A673 (cell line): Measurements from ENCODE around the gene DCAKD. TPM values are rescaled to one million over a fixed set of nuclear protein-coding genes. Genes with fewer than 3 reads are reported as not detected.

Experiments
- BruUV-seq: library from RNA; stranded (reverse); fragments of 400-500 nt; replicated peaks from 2 replicates; lab custom pipeline; 2021; lab: Mats Ljungman, UMichigan
- CTCF ChIA-PET: fragments of 300-600 bp; sonication (Branson Sonifier 250); formaldehyde crosslinking; loops from one replicate; lab custom pipeline; 2022; ENCODE audit warnings: antibody characterized with exemption; lab: Charles Lee
- POLR2A ChIA-PET: fragments of 300-600 bp; sonication (Branson Sonifier 250); formaldehyde crosslinking; loops from one replicate; lab custom pipeline; 2022; ENCODE audit warnings: antibody characterized with exemption; ENCODE audit not compliant: low non-redundant PET; lab: Charles Lee
- DNase-seq: peaks from one replicate; pipeline ENCODE4 v3.0.0-alpha.2; 2015; ENCODE audit warnings: low spot score
- H3K27ac ChIP-seq: fragments of 200-600 bp; sonication (generic); 2 replicates; pipeline ENCODE4 v1.5.1; 2016; ENCODE audit warnings: mixed run types, low read depth, mild to moderate bottlenecking, mixed read lengths, antibody characterized with exemption, low read length; ENCODE audit not compliant: poor library complexity, severe bottlenecking
- H3K27me3 ChIP-seq: fragments of 200-600 bp; sonication (generic); replicated peaks from 2 replicates; pipeline ENCODE4 v1.6.1; 2017; ENCODE audit warnings: mixed run types, low read depth, mild to moderate bottlenecking, mixed read lengths, antibody characterized with exemption, low read length; ENCODE audit not compliant: insufficient read depth, poor library complexity
- H3K36me3 ChIP-seq: fragments of 200-600 bp; sonication (generic); 2 replicates; pipeline ENCODE4 v1.6.1; 2016; ENCODE audit warnings: mixed run types, mild to moderate bottlenecking, mixed read lengths, antibody characterized with exemption, low read length; ENCODE audit not compliant: insufficient read depth, poor library complexity, severe bottlenecking
- H3K4me1 ChIP-seq: fragments of 200-600 bp; sonication (generic); 2 replicates; pipeline ENCODE4 v1.6.1; 2017; ENCODE audit warnings: mixed run types, mild to moderate bottlenecking, mixed read lengths, antibody characterized with exemption, low read length; ENCODE audit not compliant: insufficient read depth, poor library complexity, severe bottlenecking
- H3K4me3 ChIP-seq: fragments of 200-600 bp; sonication (generic); 2 replicates; pipeline ENCODE4 v1.5.1; 2016; ENCODE audit warnings: low read depth, mixed run types, mild to moderate bottlenecking, mixed read lengths, low read length; ENCODE audit not compliant: poor library complexity, severe bottlenecking
- H3K9me3 ChIP-seq: fragments of 200-600 bp; sonication (generic); 2 replicates; pipeline ENCODE4 v1.6.1; 2016; ENCODE audit warnings: mixed run types, low read depth, mild to moderate bottlenecking, mixed read lengths, antibody characterized with exemption, low read length; ENCODE audit not compliant: poor library complexity, severe bottlenecking
- EZH2 ChIP-seq: fragments of 200-600 bp; sonication (generic); IDR thresholded peaks from 2 replicates; pipeline ENCODE4 v1.6.1; 2017; ENCODE audit warnings: borderline replicate concordance, low read depth, mild to moderate bottlenecking, mixed read lengths, antibody characterized with exemption, low read length; ENCODE audit not compliant: poor library complexity, severe bottlenecking
- intact Hi-C: fragments of 100-400 bp; cut with micrococcal nuclease; formaldehyde crosslinking; loops from one replicate; pipeline ENCODE4 v1.10.0; 2022; ENCODE audit not compliant: unreplicated experiment
- total RNA-seq: library from RNA; stranded (reverse); gene quantifications from 2 replicates; pipeline ENCODE4 v1.2.3, GENCODE V29; 2021
- TF ChIP-seq, protein P1 (sequence below): fragments of 300-800, 200-600 bp; sonication (generic); conservative IDR thresholded peaks from 2 replicates; pipeline ENCODE4 v1.5.1; 2017; ENCODE audit warnings: low read depth, mild to moderate bottlenecking, antibody characterized with exemption, low read length, moderate library complexity, mixed read lengths

DCAKD gene
- total RNA-seq, 1 experiment from 2014 or later = 19.1 TPM

DNA sequence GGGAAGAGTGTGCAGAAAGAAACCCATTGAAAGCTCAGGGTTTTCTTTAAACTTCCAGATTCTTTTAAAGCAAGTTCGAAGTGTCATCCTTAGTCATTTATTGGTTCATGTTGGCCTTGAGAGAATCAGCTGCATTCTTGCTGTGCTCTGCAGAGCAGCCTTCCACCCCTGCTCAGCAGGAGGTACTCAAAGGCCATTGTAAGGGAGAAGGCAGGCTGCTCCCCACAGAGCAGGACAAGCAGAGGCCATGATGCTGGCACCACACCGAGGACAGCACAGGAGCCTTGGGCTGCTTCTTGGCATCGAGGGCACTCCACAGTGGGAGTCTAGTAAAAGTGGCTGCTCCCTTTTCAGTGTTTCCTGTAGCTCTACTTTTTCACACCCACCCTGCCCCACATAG is 39.3 kb upstream of the DCAKD start:
- intact Hi-C loops = loop anchor here (10.0 kb wide), 1 partner anchor 316 kb away; no protein-coding TSS in a partner anchor
- Histone ChIP-seq H3K4me3 (no peak overlapping the region), H3K9me3 (no peaks in the 10 kb centered on the region), H3K4me1 (no peaks in the 10 kb centered on the region), H3K36me3 (peaks cover 32% of the 10 kb centered on the region), H3K27ac (no peak overlapping the region), H3K27me3 (no peaks in the 10 kb centered on the region)
- ChIA-PET CTCF (no interaction called here), POLR2A (no interaction called here)
- no peak for DNase-seq
- TF ChIP-seq, protein P1, sequence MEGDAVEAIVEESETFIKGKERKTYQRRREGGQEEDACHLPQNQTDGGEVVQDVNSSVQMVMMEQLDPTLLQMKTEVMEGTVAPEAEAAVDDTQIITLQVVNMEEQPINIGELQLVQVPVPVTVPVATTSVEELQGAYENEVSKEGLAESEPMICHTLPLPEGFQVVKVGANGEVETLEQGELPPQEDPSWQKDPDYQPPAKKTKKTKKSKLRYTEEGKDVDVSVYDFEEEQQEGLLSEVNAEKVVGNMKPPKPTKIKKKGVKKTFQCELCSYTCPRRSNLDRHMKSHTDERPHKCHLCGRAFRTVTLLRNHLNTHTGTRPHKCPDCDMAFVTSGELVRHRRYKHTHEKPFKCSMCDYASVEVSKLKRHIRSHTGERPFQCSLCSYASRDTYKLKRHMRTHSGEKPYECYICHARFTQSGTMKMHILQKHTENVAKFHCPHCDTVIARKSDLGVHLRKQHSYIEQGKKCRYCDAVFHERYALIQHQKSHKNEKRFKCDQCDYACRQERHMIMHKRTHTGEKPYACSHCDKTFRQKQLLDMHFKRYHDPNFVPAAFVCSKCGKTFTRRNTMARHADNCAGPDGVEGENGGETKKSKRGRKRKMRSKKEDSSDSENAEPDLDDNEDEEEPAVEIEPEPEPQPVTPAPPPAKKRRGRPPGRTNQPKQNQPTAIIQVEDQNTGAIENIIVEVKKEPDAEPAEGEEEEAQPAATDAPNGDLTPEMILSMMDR = no peak
- no TSS peak for BruUV-seq

DNA sequence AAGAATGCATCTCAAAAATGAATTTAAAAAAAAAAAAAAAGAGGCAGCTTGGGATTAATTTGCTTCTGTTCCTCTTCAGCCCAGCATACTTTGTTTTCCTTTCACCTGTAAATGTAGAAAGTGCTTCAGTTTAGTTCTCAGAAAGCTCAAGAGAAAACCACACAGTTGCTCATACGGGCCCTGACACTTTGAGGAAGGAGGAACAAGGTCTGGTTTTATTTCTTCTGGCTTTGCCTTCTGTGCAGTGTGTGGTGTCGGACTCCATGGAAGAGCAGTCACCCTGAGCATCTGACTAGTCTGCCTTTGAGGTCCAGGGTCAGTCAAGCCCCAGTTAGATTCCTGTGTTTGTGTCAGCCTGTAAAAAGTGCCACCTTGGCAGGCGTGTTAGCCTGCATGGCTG is 37.3 kb upstream of the DCAKD start:
- intact Hi-C loops = no loop called here
- H3K36me3 ChIP-seq = peaks cover 43% of the 10 kb centered on the region
- no TSS peak for BruUV-seq

DNA sequence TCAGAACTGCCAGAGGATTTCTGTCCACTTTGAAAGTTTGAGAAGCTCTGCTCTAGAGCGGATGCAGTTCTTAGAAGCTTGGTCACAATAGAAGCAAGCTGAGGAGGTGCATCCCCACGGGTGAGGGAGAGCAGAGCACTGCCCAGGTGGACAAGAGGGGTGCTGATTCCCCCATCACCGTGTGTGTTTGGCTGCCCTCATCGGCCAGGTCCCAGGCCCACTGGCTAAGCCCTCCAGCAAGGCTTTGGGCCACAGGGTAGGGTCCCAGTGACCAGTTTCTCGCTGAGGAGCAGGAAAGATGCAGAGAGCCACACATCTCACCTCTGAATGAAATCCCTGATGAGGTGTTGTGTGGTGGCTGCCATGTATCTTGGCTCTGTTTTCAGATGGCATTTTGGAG is 36.5 kb upstream of the DCAKD start:
- intact Hi-C loops = no loop called here
- H3K9me3 ChIP-seq = no peaks in the 10 kb centered on the region
- no peak overlapping the region for H3K27ac ChIP-seq
- no peak overlapping the region for H3K4me3 ChIP-seq
- BruUV-seq = no TSS peak
- H3K4me1 ChIP-seq = no peaks in the 10 kb centered on the region
- no peaks in the 10 kb centered on the region for H3K27me3 ChIP-seq
- ChIA-PET CTCF (interaction anchor here (0.6 kb wide), 1 partner anchor 12 kb away, joined by 4 read pairs; no protein-coding TSS in a partner anchor), POLR2A (no interaction called here)
- no peak for DNase-seq
- TF ChIP-seq, protein P1 = no peak
- TF ChIP-seq EZH2 = no peak
- H3K36me3 ChIP-seq = peaks cover 42% of the 10 kb centered on the region

More for the DNA sequence above, 37.3 kb upstream of the DCAKD start:
- H3K9me3 ChIP-seq = no peaks in the 10 kb centered on the region
- no peak overlapping the region for H3K4me3 ChIP-seq
- TF ChIP-seq EZH2 = no peak
- TF ChIP-seq, protein P1 = no peak
- CTCF ChIA-PET = interaction anchor here (0.7 kb wide), 1 partner anchor 11 kb away, joined by 4 read pairs; no protein-coding TSS in a partner anchor
- POLR2A ChIA-PET = no interaction called here
- H3K27ac ChIP-seq = no peak overlapping the region
- H3K4me1 ChIP-seq = no peaks in the 10 kb centered on the region
- no peaks in the 10 kb centered on the region for H3K27me3 ChIP-seq
- no peak for DNase-seq
